Stimulated activated CD4-positive, alpha-beta T cell treated with anti-CD3 and anti-CD28 coated beads, Interleukin-2, amount 100 ng/mL, for 48 hours (primary cell): ENCODE measurements around the gene NCKAP5.

Experiments
- DNase-seq, 2 donors: peaks; one replicate each; pipeline ENCODE4 v3.0.0-alpha.2; 2020

NCKAP5 gene

DNA sequence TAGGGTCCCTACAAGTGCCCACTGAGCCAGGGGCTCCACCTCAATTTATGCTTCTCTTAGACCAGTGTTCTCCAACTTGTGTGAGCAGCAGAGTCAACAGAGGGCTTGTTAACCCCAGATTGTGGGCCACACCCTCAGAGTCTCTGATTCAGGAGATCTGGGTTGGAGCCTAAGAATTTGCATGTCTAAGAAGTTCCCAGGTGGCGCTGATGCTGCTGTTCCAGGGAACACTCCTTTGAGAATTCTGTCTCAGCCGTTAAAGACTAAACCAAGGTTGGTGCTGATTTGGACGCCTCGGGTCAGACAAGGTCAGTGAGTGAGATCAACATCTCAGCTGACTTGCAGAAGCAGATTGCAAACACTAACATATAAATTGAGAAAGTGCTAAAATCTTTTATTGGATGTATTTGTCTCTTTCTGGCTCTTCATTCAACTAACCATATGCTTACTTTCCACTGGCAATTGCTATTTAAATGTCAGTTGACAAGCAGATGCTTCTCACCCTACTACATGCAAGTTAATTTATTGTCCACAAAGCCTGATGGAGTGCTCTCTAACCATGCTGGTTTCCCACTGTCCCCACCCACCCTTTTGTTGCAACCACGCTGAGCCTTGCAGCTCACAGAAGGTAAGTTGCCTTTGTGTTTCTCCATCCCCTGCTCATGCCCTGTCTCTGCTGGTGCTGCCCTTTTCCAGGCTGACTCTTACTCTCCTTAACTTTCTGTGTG lies 929.8 kb downstream of the NCKAP5 start:
- DNase-seq, result no peak

- no peak for DNase-seq
Observed at GRCh38 chr2:132636346-132636745, 931.9 kb downstream of the NCKAP5 start.

GRCh38 chr2:132633635-132634034 lies 934.6 kb downstream of the NCKAP5 start:
- DNase-seq, result no peak

- DNase-seq, result no peak
Observed at GRCh38 chr2:132632000-132632649, 936.1 kb downstream of the NCKAP5 start.

DNA sequence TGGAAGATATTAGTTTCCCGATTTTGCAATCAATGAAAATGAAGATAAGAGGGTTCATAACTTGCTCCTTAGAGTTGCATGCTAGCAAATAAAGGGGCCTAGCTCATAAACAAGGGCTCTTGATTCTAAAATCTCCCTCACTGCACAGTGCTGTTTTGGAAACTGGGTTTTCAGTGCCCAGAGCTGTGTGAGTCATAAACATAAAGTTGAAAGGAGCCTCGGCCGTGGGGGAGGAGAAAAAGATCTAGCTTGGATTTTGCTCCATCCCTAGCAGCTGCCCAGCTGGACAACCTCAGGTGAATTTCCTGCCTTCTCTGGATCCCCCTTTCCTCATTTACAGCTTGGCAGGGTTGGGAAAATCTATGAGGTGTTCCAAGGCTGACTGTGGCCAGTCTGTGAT lies 940.7 kb downstream of the NCKAP5 start:
- no peak for DNase-seq

DNA sequence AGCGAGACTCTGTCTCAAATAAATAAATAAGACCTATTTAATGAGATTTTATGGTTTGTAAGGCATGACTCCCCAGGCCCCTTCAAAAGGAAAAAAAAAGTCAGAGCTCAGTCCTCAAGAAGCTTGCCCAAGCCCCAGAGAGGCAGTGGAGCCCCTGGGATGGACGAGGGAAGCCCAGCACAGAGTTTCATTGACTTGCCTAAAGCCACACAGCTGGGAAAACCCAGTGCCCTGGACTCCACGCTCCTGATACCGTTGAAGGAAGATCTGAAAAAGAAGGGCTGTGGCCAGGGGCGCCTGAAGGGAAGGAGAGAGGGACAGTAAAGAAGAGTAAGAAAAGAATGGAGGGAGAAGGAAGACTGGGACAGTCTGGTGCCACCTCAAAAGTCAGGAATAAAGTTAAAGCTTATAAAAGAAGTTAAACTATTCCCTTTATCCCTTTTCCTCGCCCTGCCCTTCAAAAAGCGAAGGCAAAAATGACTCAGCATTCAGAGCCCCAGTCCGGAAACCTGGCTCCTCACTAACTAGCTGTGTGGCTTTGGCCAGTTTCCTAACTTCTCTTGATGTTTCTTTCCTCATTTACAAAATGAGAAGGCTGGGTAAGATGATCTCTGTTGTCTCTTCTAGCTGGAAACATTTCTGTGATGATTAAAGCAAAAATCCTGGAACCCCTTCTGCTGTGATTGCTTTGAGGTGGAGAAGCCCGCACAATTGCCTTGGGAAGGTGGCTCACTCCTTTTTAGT lies 945.0 kb downstream of the NCKAP5 start:
- no peak for DNase-seq
